ENCODE data around the gene WNT10A. TPM values are rescaled to one million over a fixed set of nuclear protein-coding genes. Genes with fewer than 3 reads are reported as not detected.

Gene WNT10A
- total RNA-seq = not detected in 2 replicates

GRCh38 chr2:218880102-218880858 lies at the start of gene WNT10A:
TSS of gene WNT10A (plus strand) at chr2:218880852. CDS start at chr2:218880996, 144 bp downstream.

GRCh38 chr2:218831378-218831990 lies 49.2 kb upstream of the WNT10A start, which contains the start of gene PRKAG3:
TSS of gene PRKAG3 (minus strand) at chr2:218831803.

GRCh38 chr2:218859556-218859987 lies 21.1 kb upstream of the WNT10A start, which contains the start of gene WNT6:
TSS of gene WNT6 (plus strand) at chr2:218859805. CDS start at chr2:218860038, 233 bp downstream.

Other genes with a start within 250 kb of the WNT10A start
- gene ZNF142, start 221.2 kb upstream of the WNT10A start, total RNA-seq = 8.5 and 9.7 TPM in 2 replicates
- 36.5 and 49.9 TPM in 2 replicates for gene BCS1L, start 221.2 kb upstream of the WNT10A start, total RNA-seq
- 22.5 and 31.2 TPM in 2 replicates for gene RNF25, start 208.8 kb upstream of the WNT10A start, total RNA-seq
- gene STK36, start 208.8 kb upstream of the WNT10A start, total RNA-seq = 24.9 and 37.0 TPM in 2 replicates
- gene TTLL4, start 170.0 kb upstream of the WNT10A start, total RNA-seq = 7.1 and 9.0 TPM in 2 replicates
- 12.7 and 25.1 TPM in 2 replicates for gene CYP27A1, start 98.7 kb upstream of the WNT10A start, total RNA-seq
- not detected in 2 replicates for gene PRKAG3, start 49.0 kb upstream of the WNT10A start, total RNA-seq
- gene WNT6, start 21.0 kb upstream of the WNT10A start, total RNA-seq = not detected in 2 replicates
- gene CDK5R2, start 78.8 kb downstream of the WNT10A start, total RNA-seq = 0.22 and 0.25 TPM in 2 replicates
- not detected in 2 replicates for gene FEV, start 104.3 kb downstream of the WNT10A start, total RNA-seq
- gene CRYBA2, start 112.6 kb downstream of the WNT10A start, total RNA-seq = not detected in 2 replicates
- gene CFAP65, start 160.7 kb downstream of the WNT10A start, total RNA-seq = not detected in 2 replicates
- gene IHH, start 180.1 kb downstream of the WNT10A start, total RNA-seq = 0.11 TPM in 1 of 2 replicates, not detected in the other

All from uterine smooth muscle cell (primary cell).